Brain microvascular endothelial cell (primary cell): ENCODE data around the gene CES4A.
A peak's percentile ranks its signal among the peaks of the same experiment; 100 is the strongest.

ENCODE experiments used
- DNase-seq: peaks from one replicate; pipeline ENCODE4 v3.0.0-alpha.2; 2020
- H3K27ac ChIP-seq: fragments of 250-450 bp; sonication (Bioruptor Pico); 2 replicates; pipeline ENCODE4 v1.5.1; 2020; ENCODE audit warnings: mild to moderate bottlenecking, moderate library complexity
- H3K27me3 ChIP-seq: fragments of 250-450 bp; sonication (Bioruptor Pico); replicated peaks from 2 replicates; pipeline ENCODE4 v1.5.1; 2020; ENCODE audit warnings: mild to moderate bottlenecking
- H3K36me3 ChIP-seq: fragments of 250-450 bp; sonication (Bioruptor Pico); replicated peaks from 2 replicates; pipeline ENCODE4 v1.5.1; 2020; ENCODE audit warnings: mild to moderate bottlenecking
- H3K4me3 ChIP-seq: 2 replicates; pipeline ENCODE4 v1.5.1; 2011; ENCODE audit warnings: low read depth, mild to moderate bottlenecking, control low read depth, low read length, moderate library complexity
- in situ Hi-C: cut with HindIII; loops from 2 replicates; pipeline ENCODE4 v1.10.0; 2017; ENCODE audit warnings: low sequenced_read_pairs, low pct_ligation_motif_present
- TF ChIP-seq, protein P1 (sequence below): IDR thresholded peaks from 2 replicates; pipeline ENCODE4 v1.5.1; 2011; ENCODE audit warnings: low read depth, mild to moderate bottlenecking, moderate library complexity, low read length, control low read depth, inconsistent platforms; ENCODE audit errors: missing control alignments

Gene CES4A

DNA sequence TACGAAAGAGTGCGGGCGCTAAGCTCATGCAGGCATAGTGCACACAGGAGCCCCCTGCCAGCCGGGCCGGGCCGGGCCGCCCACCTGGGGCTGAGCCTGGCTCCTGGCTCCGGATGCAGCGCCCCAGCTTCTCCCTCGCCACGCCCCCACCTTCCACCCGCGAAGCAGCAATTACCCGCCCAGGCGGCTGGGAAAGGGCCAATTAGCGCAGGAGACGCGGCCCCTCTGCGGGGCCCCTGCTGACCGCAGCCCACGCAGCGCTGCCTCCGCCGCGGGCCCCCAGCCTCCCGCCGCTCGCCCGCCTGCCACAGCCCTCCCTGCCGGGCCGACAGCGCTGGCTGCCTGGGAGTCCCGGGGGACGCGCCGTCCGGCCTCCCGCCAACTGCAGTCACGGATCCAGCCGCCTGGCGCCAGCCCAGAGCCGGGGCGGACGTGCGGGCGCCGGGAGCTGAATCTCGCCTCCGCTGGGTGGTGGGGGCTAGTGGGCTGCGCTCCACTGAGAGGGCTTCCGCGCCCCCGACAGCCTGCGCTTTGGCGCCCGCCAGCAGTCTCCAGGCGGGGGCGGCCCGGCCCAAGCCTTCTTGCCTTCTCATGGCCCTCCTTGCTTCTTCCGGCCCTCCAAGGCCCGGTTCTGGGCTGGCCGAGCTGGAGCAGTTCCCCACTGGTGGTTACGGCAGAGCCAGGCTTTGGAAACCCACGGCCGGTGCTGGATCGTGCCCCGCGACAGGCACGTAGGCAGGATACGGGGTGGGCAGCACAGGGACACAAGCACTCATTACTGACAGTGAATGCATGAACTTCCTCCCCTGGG is 25.6 kb downstream of the CES4A start:
- in situ Hi-C loops, result no loop called here
- no peaks in the 10 kb centered on the region for H3K36me3 ChIP-seq
- H3K4me3 ChIP-seq, result peak overlapping the region; percentile 47
- H3K27me3 ChIP-seq, result no peaks in the 10 kb centered on the region
- TF ChIP-seq, protein P1, sequence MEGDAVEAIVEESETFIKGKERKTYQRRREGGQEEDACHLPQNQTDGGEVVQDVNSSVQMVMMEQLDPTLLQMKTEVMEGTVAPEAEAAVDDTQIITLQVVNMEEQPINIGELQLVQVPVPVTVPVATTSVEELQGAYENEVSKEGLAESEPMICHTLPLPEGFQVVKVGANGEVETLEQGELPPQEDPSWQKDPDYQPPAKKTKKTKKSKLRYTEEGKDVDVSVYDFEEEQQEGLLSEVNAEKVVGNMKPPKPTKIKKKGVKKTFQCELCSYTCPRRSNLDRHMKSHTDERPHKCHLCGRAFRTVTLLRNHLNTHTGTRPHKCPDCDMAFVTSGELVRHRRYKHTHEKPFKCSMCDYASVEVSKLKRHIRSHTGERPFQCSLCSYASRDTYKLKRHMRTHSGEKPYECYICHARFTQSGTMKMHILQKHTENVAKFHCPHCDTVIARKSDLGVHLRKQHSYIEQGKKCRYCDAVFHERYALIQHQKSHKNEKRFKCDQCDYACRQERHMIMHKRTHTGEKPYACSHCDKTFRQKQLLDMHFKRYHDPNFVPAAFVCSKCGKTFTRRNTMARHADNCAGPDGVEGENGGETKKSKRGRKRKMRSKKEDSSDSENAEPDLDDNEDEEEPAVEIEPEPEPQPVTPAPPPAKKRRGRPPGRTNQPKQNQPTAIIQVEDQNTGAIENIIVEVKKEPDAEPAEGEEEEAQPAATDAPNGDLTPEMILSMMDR, result peak; percentile 14
- peak; percentile 18 for DNase-seq
- no peak overlapping the region for H3K27ac ChIP-seq

DNA sequence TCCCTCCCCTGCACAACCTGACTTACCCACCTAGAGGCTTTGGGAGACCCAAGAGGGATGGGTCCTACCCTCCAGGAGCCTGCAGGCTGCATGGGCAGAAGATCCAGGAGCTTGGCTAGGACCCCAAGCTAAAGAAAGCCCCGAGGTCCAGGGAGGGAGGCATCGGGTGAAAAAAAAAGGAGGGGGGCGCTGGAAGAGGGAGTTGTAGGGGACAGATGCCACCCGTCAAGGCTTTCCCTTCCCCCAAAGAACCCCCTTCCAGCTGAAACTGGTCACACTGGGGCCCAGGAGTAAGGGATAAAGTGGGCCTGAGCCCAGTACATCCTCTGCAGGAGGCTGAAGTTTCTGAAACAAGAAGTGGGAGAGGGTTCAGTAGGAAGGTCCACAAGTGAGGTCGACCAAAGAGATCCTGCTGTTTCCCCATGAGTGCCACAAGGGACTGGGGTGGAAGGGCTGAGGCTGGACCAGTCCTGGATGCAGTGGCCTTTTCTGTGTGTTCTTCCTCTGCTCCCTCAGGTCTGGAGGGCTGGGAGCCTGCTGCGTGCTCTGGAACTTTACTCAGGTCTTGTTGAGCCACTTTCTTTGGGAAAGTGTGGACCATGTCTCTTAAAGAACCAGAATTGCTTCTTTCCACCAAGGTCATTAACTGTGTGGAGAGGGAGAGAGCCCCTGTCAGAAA is 26.4 kb downstream of the CES4A start:
- no peak for DNase-seq
- peak overlapping the region; percentile 47 for H3K4me3 ChIP-seq
- no peaks in the 10 kb centered on the region for H3K36me3 ChIP-seq
- H3K27ac ChIP-seq, result no peak overlapping the region
- in situ Hi-C loops, result no loop called here
- no peaks in the 10 kb centered on the region for H3K27me3 ChIP-seq
- TF ChIP-seq, protein P1, result no peak

DNA sequence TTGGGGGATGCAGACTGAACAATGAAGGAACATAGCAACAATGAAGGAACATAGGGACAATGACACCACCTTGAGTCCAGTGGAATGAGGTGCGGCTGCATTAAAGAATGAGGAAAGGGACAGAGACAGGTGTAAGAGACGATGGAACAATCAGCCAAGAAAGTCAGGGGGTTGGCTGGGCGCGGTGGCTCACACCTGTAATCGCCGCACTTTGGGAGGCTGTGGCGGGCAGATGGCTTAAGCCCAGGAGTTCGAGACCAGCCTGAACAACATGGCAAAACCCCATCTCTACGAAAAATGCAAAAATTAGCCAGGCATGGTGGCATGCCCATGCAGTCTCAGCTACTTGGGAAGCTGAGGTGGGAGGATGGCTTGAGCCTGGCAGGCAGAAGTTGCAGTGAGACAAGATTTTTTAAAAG is 26.9 kb downstream of the CES4A start:
- Histone ChIP-seq H3K27ac (no peak overlapping the region), H3K27me3 (no peaks in the 10 kb centered on the region), H3K4me3 (no peak overlapping the region), H3K36me3 (no peaks in the 10 kb centered on the region)
- no peak for DNase-seq
- TF ChIP-seq, protein P1, result no peak
- in situ Hi-C loops, result no loop called here

DNA sequence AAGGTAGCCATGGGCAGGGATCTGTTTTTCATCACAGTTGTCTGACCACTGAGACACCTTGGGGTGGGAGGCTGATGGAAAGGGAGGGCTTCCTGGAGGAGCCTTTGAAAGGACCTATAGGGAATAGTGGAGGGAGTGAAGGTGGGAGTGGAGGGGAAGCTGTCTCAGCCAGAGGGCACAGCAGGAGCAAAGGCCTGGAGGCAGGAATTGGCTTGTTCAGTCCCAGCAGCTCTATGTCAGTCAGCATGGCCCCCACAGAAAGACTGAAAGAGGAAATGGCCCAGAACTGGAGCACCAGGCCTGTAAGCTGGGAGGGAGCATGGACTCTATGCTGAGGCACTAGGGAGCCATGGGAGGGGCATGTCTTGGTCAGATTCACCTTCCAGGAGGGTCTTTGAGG is 27.8 kb downstream of the CES4A start:
- TF ChIP-seq, protein P1, result no peak
- Histone ChIP-seq H3K4me3 (no peak overlapping the region), H3K27ac (no peak overlapping the region), H3K27me3 (no peaks in the 10 kb centered on the region), H3K36me3 (no peaks in the 10 kb centered on the region)
- in situ Hi-C loops, result no loop called here
- no peak for DNase-seq

DNA sequence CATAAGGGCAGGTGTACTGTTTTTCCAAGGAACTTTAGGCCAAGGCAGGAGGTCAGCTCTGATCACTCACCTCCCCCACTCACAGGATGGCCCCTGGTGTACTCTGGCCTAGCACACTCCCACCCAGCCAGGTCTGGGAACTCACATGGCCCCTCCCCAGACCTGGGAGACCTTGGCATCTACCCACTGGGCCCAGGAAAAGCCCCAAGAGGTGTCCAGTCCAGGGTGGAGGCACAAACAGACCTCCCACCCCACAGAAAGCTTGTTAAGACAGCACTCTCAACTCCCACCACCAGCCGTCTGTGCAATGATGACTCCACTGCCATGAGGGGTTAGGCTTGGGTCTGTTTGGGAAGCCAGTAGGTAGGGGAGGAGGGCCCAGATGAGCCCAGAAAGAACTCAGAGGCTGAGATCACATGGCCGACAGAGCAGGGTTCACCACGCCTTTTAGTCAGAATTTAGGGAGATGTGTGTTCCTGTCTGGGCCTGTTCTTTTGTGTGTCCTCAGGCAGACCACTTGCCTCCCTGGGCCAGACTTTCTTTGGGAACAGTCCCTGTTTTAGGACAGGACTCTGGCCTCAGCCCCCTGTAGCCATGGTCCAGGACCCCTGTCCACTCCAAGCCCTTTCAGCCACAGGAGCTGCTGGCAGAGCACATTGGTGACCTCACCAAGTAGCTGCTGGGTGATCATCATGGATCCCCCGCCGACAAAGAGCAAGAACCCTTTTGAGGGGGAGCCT is 28.5 kb downstream of the CES4A start:
- H3K27ac ChIP-seq, result no peak overlapping the region
- in situ Hi-C loops, result no loop called here
- H3K27me3 ChIP-seq, result no peaks in the 10 kb centered on the region
- H3K36me3 ChIP-seq, result no peaks in the 10 kb centered on the region
- no peak overlapping the region for H3K4me3 ChIP-seq
- TF ChIP-seq, protein P1, result no peak
- no peak for DNase-seq
